CD4-positive, alpha-beta T cell treated with Interleukin-15 for 1 hour (primary cell): ENCODE measurements around the gene NFATC1.

Experiments
- DNase-seq: peaks from one replicate; pipeline ENCODE4 v3.0.0-alpha.2; 2020

NFATC1 gene

GRCh38 chr18:79393181-79393634 is 2.5 kb upstream of the NFATC1 start:
- DNase-seq: peak; percentile 46

GRCh38 chr18:79393635-79394533 is 1.8 kb upstream of the NFATC1 start:
- peak; percentile 71 for DNase-seq

GRCh38 chr18:79394534-79395307 is 1.0 kb upstream of the NFATC1 start:
- DNase-seq: peak; percentile 58

- DNase-seq: peak; percentile 17
Measured at GRCh38 chr18:79395308-79395640, 456 bp upstream of the NFATC1 start.

GRCh38 chr18:79396431-79397246 is 909 bp downstream of the NFATC1 start:
- no peak for DNase-seq

- no peak for DNase-seq
Measured at GRCh38 chr18:79397247-79397829, 1.6 kb downstream of the NFATC1 start.

- DNase-seq: no peak
Measured at GRCh38 chr18:79397830-79398761, 2.4 kb downstream of the NFATC1 start.

GRCh38 chr18:79399275-79400081 is 3.7 kb downstream of the NFATC1 start:
- DNase-seq: no peak

GRCh38 chr18:79400091-79400590 is 4.4 kb downstream of the NFATC1 start:
- peak; percentile 74 for DNase-seq

GRCh38 chr18:79400591-79401381 is 5.1 kb downstream of the NFATC1 start:
- peak; percentile 72 for DNase-seq

GRCh38 chr18:79401494-79402208 is 5.9 kb downstream of the NFATC1 start:
- DNase-seq: no peak

GRCh38 chr18:79402209-79402576 is 6.5 kb downstream of the NFATC1 start:
- no peak for DNase-seq

- DNase-seq: peak; percentile 63
Measured at GRCh38 chr18:79402977-79403722, 7.4 kb downstream of the NFATC1 start.

- DNase-seq: no peak
Measured at GRCh38 chr18:79403723-79404566, 8.2 kb downstream of the NFATC1 start.

GRCh38 chr18:79404567-79404910 is 8.8 kb downstream of the NFATC1 start:
- DNase-seq: no peak

- DNase-seq: no peak
Measured at GRCh38 chr18:79405019-79405780, 9.5 kb downstream of the NFATC1 start.
